Subcutaneous adipose tissue (tissue), 4 donors: ENCODE results near the gene HYAL2. TPM values are rescaled to one million over a fixed set of nuclear protein-coding genes. Genes with fewer than 3 reads are reported as not detected.

Experiments
- total RNA-seq, 4 donors: library from RNA; depleted of rRNA; stranded (reverse); fragments of >200 nt; gene quantifications; one replicate each; pipeline ENCODE4 v1.1.0, GENCODE V29; 2016
- TF ChIP-seq, protein P1 (sequence below): fragments of 450-650 bp; IDR thresholded peaks from one replicate; pipeline ENCODE4 v1.5.1; 2016; ENCODE audit warnings: low read depth, mild to moderate bottlenecking, control low read depth, antibody characterized with exemption, moderate library complexity

The HYAL2 gene
- total RNA-seq, 4 donors from 2014 or later = 54.4 to 207 (median 117) TPM

DNA sequence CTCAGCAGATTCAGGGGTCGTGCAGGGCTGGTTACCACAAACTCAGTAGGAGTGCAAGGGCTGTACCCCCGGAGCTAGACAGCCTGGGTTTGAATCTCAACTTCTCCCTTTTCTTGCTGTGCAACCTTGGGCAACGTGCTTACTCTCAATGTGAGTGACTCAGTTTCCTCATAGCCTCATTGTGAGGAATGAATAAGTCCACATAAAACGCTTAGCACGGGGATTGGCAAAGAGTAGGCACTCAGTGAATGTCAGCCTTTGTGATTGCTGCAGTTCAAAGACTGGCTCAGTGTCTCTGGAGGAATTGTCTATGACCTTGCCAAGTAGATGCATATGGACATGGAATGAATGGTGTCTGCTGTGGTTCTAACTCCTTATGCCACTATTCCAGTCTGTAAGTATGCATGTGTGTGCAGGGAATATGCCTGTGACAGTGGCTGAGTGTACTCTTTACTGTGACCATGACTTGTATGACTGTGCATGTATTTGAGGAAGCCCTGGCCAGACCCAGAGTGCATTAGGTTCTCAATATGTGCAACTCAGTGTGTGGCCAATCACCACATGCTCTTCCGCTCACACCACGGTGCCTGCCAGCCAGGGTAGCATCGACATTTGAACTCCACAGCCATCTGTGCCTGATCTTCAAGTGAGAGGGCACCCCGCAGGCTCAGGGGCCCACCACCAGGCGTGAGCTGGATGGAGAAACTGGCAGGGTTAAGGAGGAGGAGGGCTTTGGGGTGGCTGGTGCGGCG is 22.4 kb downstream of the HYAL2 start:
- TF ChIP-seq, protein P1, sequence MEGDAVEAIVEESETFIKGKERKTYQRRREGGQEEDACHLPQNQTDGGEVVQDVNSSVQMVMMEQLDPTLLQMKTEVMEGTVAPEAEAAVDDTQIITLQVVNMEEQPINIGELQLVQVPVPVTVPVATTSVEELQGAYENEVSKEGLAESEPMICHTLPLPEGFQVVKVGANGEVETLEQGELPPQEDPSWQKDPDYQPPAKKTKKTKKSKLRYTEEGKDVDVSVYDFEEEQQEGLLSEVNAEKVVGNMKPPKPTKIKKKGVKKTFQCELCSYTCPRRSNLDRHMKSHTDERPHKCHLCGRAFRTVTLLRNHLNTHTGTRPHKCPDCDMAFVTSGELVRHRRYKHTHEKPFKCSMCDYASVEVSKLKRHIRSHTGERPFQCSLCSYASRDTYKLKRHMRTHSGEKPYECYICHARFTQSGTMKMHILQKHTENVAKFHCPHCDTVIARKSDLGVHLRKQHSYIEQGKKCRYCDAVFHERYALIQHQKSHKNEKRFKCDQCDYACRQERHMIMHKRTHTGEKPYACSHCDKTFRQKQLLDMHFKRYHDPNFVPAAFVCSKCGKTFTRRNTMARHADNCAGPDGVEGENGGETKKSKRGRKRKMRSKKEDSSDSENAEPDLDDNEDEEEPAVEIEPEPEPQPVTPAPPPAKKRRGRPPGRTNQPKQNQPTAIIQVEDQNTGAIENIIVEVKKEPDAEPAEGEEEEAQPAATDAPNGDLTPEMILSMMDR = no peak

DNA sequence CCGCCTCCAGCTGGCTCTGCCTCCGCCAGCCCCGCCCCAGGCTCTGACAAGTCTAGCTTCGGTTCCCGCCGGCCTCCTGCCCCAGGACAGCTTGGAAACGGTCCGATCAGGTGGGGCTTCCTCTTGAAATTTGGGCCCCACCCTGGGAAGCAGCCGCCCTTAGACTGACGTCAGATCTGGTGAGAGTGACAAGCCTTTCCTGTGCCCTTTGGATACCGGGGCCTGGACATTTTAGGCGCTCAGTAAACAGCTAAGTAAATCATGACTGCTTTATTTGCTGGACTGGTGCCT is 23.0 kb downstream of the HYAL2 start:
- TF ChIP-seq, protein P1 = no peak

DNA sequence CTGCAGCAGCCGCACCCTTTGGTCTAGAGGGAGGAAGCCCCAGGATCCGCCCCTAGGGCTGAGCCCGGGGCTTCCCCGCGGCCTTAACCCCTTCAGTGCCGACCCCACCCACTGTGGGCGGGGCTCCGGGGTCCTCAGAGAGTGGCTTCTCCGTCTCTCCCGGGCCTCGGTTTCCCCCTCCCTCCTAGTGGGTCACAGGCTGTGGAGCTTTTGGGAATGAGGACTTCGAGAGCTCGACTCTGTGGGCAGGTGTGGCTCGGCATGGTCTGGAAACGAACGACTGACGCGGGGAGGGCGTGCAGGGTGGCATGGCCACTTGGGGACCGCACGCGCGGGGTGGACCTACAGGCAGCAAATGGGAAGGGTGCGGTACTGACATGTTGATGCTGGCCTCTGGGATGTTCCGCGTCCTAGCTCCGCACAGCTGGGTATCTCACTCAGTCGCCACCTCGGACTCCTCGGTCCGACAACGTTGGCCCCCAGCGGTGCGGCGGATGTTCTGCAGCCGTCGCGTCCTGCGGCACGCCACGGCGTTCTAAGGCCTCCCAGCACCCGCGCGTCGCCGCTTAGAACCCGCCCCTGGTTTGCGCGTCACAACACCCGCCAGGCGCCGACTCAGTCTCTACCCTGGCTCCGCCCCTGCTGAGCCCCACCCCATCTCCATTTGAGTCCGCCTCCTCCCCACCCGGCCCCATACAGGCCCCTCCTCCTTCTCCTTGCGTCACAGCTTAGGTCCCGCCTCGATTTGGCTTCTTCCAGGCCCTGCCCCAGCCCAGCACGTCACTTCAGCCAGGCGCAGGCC is 23.5 kb downstream of the HYAL2 start, which contains the start of the genes HYAL3 and NAA80:
HYAL3 (minus strand) TSS at position 570 of the 802 bp plus-strand sequence. CDS start 3,803 bp downstream, outside the sequence.
NAA80 (minus strand) TSS at position 570 of the 802 bp plus-strand sequence. CDS start 1,942 bp downstream, outside the sequence.
- TF ChIP-seq, protein P1 = no peak

DNA sequence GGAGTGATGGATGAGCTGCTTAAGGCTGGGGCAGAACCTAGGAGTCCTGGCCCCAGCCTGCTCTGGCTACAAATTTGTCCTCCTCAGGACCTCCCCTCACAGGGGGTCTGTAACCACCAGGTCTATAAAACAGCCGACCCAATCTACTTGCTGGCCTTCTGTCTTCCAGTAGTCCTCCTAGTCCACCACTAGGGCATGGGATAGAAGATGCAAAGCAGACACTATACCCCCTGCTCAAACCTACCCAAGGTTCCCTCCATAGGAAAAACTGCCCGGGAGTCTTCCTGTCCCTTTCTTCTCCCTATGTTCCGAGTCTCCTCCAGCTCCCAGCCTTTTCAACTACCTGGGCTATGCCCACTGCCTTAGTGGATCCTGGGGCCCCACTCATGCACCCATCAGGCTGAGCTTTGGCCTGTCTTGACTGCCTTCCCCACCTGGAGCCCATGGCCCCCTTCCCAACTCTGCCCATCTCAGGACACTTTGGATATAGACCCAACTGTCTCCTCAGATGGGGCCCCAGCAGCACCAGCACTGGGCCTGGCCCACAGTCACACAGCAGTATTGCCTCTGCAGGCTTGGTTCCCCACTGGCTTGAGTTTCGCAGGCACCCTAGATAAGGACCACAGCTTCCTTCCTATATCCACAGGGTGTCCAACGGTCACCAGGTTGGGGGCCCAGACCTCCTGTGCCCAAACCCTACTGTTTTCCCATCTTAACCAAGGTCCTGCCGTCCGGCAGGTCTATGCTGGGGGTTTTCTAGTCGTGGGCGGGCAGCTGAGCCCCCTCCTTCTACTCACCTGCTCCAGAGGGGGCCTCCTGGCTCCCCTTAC is 24.4 kb downstream of the HYAL2 start:
- TF ChIP-seq, protein P1 = no peak

DNA sequence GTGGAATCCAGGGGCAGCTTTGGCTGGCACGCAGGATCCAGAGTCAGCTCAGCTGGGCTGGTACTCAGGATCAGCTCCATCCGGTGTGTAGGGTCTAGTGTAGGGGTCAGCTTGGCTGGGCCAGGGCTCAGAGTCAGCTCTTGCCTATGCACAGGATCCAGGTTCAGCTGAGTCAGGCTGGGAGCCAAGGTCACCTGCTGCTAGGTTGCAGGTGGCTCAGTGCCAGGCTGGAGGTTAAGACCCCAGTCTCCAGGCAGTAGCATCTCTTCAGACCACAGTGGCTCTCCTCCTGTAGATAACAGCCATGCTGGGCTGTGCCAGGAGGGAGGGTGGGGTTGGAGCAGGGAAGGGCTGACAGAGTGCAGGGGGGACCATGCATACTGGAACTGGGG is 25.2 kb downstream of the HYAL2 start:
- TF ChIP-seq, protein P1 = no peak

DNA sequence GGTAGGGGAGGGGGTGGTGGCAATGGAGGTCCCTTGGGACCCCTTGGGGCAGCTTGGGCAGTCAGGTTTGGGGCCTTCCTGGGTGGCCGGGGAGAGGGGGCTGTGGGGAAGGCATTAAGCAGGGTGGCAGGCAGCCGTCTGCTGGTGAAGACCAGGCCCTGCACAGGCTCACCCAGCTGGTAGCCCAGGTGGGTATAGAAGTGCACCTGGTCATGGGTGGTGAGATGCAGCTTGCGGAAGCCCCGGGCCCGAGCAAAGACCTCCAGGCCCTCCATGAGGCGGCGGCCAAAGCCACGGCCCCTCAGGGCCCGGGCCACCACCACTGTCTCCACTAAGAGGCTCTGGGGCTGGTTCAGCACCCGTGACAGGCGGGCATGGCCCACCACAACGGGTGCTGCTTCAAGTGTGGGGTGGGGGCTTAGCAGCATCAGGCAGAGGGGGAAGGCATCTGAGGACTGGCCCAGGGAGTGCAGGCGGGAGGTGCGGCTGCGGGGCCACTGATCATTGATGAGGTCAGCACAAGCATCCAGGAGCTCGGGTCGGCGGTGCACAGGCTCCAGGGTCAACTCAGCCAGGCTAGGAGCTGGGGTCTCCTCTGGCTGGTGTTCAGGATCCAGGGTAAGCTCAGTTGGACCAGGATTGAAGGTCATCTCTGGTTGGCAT is 25.7 kb downstream of the HYAL2 start:
- TF ChIP-seq, protein P1 = no peak
